ENCODE data around the gene CKAP4. TPM values are rescaled to one million over a fixed set of nuclear protein-coding genes. Genes with fewer than 3 reads are reported as not detected.

The CKAP4 gene
- total RNA-seq, 4 donors from 2014 or later = 30.6 to 41.4 (median 36.2) TPM

DNA sequence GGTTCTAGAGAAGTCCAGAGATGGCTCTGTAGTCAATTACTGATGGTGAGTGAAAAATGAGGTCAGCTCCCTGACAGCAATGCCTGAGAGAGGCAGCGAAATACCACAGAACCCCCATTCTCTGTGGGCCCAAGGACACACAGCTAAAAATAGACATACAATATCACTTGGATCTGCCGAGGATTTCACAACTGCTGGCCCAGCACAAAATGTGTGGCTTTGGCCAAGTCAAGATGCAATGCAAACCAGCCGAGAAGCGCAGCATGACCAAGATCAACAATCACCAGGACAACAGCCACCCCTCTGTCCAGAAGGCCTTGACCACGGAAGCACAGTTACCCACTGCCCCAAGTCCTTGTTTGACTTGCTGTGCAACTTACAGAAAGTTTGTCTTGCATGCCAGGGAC is 52.2 kb downstream of the CKAP4 start:
- in situ Hi-C loops (cut with MboI; ENCODE audit: low pct_ligation_motif_present in 1 of 4, low pct_unique_long_range_greater_than_20kb in 1 of 4, low sequenced_read_pairs in 3 of 4) = no loop called here
- peak; percentile 30 for DNase-seq
- H3K27me3 ChIP-seq = no peaks in the 10 kb centered on the region
- no peak overlapping the region for H3K4me3 ChIP-seq
- H3K4me1 ChIP-seq = no peaks in the 10 kb centered on the region
- peak in 1 of 3 donors; percentile 35 for TF ChIP-seq POLR2AphosphoS5 (IDR thresholded peaks at IDR 0.05)
- no peak for TF ChIP-seq POLR2A (IDR thresholded peaks at IDR 0.05)
- TF ChIP-seq CTCF (IDR thresholded peaks at IDR 0.05) = no peak
- no peak for TF ChIP-seq EP300 (IDR thresholded peaks at IDR 0.05; ENCODE audit: low read depth)
- intact Hi-C loops (cut with DNase I; ENCODE audit: low total_unique reads) = no loop called here
- 67% methylated on average over 5 of the region's 5 CpGs; no CpG with 5 or more reads in 1 of the 2 donors for WGBS, 2 donors (ENCODE audit: low coverage in 1 of 2)
- no peak overlapping the region for H3K27ac ChIP-seq
- no peaks in the 10 kb centered on the region for H3K9me3 ChIP-seq
- no peaks in the 10 kb centered on the region for H3K36me3 ChIP-seq

- Histone ChIP-seq H3K27me3 (no peaks in the 10 kb centered on the region), H3K4me3 (no peak overlapping the region), H3K36me3 (no peaks in the 10 kb centered on the region), H3K27ac (no peak overlapping the region), H3K4me1 (no peaks in the 10 kb centered on the region), H3K9me3 (no peaks in the 10 kb centered on the region)
- intact Hi-C loops (cut with DNase I; ENCODE audit: low total_unique reads) = no loop called here
- 96 to 100% methylated on average over 3 of the region's 3 CpGs for WGBS, 2 donors (ENCODE audit: low coverage in 1 of 2)
- in situ Hi-C loops (cut with MboI; ENCODE audit: low pct_ligation_motif_present in 1 of 4, low pct_unique_long_range_greater_than_20kb in 1 of 4, low sequenced_read_pairs in 3 of 4) = no loop called here
- TF ChIP-seq CTCF (IDR thresholded peaks at IDR 0.05) (no peak), POLR2A (IDR thresholded peaks at IDR 0.05) (no peak), EP300 (IDR thresholded peaks at IDR 0.05; ENCODE audit: low read depth) (no peak), POLR2AphosphoS5 (IDR thresholded peaks at IDR 0.05) (no peak)
- DNase-seq = no peak
Observed at GRCh38 chr12:106194351-106194750, 53.5 kb downstream of the CKAP4 start.

- Histone ChIP-seq H3K27ac (no peak overlapping the region), H3K4me3 (no peak overlapping the region), H3K27me3 (no peaks in the 10 kb centered on the region), H3K36me3 (no peaks in the 10 kb centered on the region), H3K9me3 (no peaks in the 10 kb centered on the region), H3K4me1 (no peaks in the 10 kb centered on the region)
- in situ Hi-C loops (cut with MboI; ENCODE audit: low pct_ligation_motif_present in 1 of 4, low pct_unique_long_range_greater_than_20kb in 1 of 4, low sequenced_read_pairs in 3 of 4) (no loop called here), intact Hi-C loops (cut with DNase I; ENCODE audit: low total_unique reads) (no loop called here)
- WGBS, 2 donors (ENCODE audit: low coverage in 1 of 2) = 70 to 81% methylated on average over 7 to 10 of the region's 10 CpGs
- no peak for DNase-seq
- TF ChIP-seq POLR2AphosphoS5 (IDR thresholded peaks at IDR 0.05) = no peak
- no peak for TF ChIP-seq EP300 (IDR thresholded peaks at IDR 0.05; ENCODE audit: low read depth)
- TF ChIP-seq CTCF (IDR thresholded peaks at IDR 0.05) = no peak
- no peak for TF ChIP-seq POLR2A (IDR thresholded peaks at IDR 0.05)
Observed at GRCh38 chr12:106193394-106194215, 54.2 kb downstream of the CKAP4 start.

DNA sequence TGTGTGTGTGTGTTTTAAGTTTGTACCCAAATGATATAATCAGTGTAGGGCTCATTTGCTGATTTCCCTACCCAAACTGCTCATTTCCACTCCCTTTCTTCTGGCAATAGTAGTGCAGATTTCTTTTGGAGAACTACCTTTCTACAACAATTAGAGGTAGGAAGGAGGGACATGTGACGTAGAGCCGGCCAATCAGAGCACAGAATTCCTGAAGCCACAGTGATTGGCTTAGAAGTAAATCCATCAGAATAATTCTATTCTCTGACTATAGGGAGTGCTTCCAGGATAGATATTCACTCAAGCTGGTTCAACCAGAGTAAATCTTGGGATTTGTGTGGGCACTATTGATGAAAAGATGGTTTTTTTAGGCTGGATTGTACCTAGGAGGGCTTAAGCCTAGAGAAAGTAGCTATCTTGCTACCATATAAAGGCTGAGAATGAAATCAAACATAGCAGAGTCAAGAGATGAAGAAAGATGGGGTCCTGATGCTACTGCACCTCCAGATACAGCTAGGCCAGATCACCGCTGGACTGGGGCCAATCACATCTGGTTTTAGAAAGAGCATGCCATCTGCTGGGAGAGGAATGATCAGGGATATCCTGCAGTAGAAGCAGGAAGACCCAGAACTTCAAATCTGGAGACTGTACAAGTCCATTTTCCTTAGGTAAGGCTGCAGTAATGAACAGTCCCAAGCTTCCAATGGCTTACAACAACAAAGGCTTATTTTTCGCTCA is 55.0 kb downstream of the CKAP4 start:
- no peak overlapping the region for H3K27ac ChIP-seq
- WGBS, 2 donors (ENCODE audit: low coverage in 1 of 2) = 91 to 92% methylated on average over 3 to 4 of the region's 4 CpGs
- no peaks in the 10 kb centered on the region for H3K4me1 ChIP-seq
- no peaks in the 10 kb centered on the region for H3K27me3 ChIP-seq
- in situ Hi-C loops (cut with MboI; ENCODE audit: low pct_ligation_motif_present in 1 of 4, low pct_unique_long_range_greater_than_20kb in 1 of 4, low sequenced_read_pairs in 3 of 4) = no loop called here
- intact Hi-C loops (cut with DNase I; ENCODE audit: low total_unique reads) = no loop called here
- no peaks in the 10 kb centered on the region for H3K9me3 ChIP-seq
- H3K4me3 ChIP-seq = no peak overlapping the region
- DNase-seq = no peak
- TF ChIP-seq POLR2A (IDR thresholded peaks at IDR 0.05) = no peak
- no peak for TF ChIP-seq POLR2AphosphoS5 (IDR thresholded peaks at IDR 0.05)
- no peaks in the 10 kb centered on the region for H3K36me3 ChIP-seq

Data from transverse colon (tissue), 4 donors.